ENCODE measurements around the gene ARRDC2. TPM values are rescaled to one million over a fixed set of nuclear protein-coding genes. Genes with fewer than 3 reads are reported as not detected.
"Not testable (repeated sequence)": the region's sequence is repeated elsewhere in the genome, so short reads cannot be mapped to it uniquely, and the experiment has no call there.

Gene ARRDC2
- total RNA-seq, 1 donor from 2014 or later: 13.4 TPM

DNA sequence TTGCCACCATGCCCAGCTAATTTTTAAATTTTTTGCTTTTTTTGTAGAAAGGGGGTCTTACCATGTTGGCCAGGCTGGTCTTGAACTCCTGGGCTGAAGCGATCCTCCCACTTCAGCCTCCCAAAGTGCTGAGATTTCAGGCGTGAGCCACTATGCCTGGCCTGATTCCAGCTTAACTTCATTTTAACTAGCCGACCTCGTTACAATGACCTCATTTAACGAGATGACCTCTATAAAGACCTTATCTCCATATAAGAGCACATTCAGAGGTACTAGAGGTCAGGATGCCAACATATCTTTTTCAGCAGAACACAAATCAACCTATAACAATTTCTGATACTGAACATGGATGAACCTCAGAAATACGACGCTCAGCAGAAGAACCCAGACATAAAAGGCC is 30.5 kb upstream of the ARRDC2 start:
- DNase-seq (ENCODE audit: low read depth): no peak
- no peak overlapping the region for H3K4me3 ChIP-seq (ENCODE audit: low read depth, low read length)
- TF ChIP-seq, protein P1, sequence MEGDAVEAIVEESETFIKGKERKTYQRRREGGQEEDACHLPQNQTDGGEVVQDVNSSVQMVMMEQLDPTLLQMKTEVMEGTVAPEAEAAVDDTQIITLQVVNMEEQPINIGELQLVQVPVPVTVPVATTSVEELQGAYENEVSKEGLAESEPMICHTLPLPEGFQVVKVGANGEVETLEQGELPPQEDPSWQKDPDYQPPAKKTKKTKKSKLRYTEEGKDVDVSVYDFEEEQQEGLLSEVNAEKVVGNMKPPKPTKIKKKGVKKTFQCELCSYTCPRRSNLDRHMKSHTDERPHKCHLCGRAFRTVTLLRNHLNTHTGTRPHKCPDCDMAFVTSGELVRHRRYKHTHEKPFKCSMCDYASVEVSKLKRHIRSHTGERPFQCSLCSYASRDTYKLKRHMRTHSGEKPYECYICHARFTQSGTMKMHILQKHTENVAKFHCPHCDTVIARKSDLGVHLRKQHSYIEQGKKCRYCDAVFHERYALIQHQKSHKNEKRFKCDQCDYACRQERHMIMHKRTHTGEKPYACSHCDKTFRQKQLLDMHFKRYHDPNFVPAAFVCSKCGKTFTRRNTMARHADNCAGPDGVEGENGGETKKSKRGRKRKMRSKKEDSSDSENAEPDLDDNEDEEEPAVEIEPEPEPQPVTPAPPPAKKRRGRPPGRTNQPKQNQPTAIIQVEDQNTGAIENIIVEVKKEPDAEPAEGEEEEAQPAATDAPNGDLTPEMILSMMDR (conservative IDR thresholded peaks at IDR 0.05; ENCODE audit: low read depth, low read length): no peak

DNA sequence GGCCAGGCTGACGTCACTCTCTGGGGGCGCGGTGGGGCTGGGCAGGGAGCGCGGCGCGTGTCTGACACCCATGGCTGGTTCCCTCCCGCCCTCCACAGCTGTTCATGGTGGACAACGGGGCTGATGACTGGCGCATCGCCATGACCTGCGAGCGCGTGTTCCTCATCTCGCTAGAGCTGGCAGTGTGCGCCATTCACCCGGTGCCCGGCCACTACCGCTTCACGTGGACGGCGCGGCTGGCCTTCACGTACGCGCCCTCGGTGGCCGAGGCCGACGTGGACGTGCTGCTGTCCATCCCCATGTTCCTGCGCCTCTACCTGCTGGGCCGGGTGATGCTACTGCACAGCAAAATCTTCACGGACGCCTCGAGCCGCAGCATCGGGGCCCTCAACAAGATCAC is 26.4 kb upstream of the ARRDC2 start:
- H3K4me3 ChIP-seq (ENCODE audit: low read depth, low read length): no peak overlapping the region
- TF ChIP-seq, protein P1 (conservative IDR thresholded peaks at IDR 0.05; ENCODE audit: low read depth, low read length): no peak

DNA sequence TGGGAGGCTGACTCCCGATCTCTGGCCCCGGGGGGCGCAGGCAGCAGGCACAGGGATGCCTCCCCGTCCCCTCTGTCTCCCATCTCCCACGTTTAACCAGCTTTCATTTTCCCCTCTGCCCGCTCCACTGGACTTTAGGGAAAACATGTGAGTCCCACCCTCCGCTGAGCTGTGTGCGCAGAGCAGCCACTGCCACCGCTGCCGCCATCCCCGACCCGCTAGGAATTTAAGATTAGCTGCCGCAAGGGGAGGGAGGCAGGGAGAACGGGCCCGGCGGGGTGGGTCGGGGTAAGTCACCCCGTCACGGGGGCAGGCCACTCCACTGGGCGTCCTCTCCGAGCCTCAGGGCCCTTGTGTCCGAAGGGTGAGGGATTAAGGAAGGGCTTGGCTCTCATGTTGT is 25.5 kb upstream of the ARRDC2 start:
- TF ChIP-seq, protein P1 (conservative IDR thresholded peaks at IDR 0.05; ENCODE audit: low read depth, low read length): no peak
- H3K4me3 ChIP-seq (ENCODE audit: low read depth, low read length): no peak overlapping the region

More for the DNA sequence above, 26.4 kb upstream of the ARRDC2 start:
- no peak for DNase-seq (ENCODE audit: low read depth)

DNA sequence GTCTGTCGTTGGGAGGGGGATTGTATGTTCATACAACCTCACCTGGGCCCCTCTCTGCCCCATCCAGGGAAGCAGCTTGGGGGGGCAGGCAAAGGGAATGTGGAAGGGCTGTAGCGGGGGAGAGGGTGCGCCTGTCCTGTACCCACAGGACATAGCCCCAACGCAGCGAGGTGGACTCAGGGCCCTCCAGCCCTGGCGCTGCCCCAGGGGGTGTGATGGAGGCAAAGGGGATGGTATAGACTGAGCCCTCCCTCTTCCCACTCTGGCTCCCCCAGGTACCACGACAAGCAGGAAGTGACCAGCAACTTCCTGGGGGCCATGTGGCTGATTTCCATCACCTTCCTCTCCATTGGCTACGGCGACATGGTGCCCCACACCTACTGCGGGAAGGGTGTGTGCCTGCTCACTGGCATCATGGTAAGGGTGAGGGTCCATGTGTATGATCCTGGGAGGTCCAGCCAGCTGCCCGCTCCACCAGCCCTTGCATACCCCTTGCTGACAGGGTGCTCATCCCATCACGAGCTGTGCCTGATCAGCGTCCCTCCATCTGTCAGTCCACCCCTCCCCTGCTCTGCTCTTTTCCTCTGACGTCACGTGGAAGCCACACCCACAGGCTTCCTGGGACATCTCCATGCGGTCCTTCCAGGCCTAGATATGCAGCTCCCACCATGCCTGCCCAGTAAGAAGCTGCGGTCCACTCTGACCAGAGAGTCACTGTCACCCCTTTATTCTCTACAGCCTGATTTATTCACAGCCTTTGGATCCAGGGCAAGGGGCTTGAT is 22.7 kb upstream of the ARRDC2 start:
- H3K4me3 ChIP-seq (ENCODE audit: low read depth, low read length): no peak overlapping the region
- DNase-seq (ENCODE audit: low read depth): no peak
- TF ChIP-seq, protein P1 (conservative IDR thresholded peaks at IDR 0.05; ENCODE audit: low read depth, low read length): no peak

More for the DNA sequence above, 25.5 kb upstream of the ARRDC2 start:
- no peak for DNase-seq (ENCODE audit: low read depth)

DNA sequence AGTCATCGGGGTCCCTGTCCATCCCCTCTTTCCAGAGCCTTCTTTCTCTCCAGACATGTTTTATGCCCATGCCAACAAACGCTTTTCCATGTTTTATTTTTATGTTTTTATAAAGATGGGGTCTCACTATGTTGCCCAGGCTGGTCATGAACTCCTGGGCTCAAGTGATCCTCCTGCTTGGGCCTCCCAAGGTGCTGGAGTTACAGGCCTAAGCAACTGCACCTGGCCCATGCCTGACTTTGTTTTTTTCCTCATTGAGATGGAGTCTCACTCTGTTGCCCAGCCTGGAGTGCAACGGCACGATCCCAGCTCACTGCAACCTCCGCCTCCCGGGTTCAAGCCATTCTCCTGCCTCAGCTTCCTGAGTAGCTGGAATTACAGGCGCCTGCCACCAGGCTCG is 21.4 kb upstream of the ARRDC2 start:
- DNase-seq (ENCODE audit: low read depth); H3K4me3 ChIP-seq (ENCODE audit: low read depth, low read length): not testable (repeated sequence)

DNA sequence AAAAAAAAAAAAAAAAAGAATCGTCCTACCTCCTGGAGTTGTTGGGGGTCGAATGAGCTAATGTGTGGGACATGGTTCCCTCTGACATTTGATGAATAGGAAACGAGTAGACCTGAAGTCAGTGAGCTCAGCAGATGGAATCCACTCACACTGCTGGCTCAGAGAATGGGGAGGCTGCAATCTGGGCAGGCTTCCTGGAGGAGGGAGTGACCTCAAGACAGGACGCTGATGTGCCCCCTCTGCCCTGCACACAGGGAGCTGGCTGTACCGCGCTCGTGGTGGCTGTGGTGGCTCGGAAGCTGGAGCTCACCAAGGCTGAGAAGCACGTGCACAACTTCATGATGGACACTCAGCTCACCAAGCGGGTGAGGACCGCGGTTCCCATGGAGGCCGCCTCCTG is 19.8 kb upstream of the ARRDC2 start:
- no peak overlapping the region for H3K4me3 ChIP-seq (ENCODE audit: low read depth, low read length)
- TF ChIP-seq, protein P1 (conservative IDR thresholded peaks at IDR 0.05; ENCODE audit: low read depth, low read length): no peak
- DNase-seq (ENCODE audit: low read depth): no peak

DNA sequence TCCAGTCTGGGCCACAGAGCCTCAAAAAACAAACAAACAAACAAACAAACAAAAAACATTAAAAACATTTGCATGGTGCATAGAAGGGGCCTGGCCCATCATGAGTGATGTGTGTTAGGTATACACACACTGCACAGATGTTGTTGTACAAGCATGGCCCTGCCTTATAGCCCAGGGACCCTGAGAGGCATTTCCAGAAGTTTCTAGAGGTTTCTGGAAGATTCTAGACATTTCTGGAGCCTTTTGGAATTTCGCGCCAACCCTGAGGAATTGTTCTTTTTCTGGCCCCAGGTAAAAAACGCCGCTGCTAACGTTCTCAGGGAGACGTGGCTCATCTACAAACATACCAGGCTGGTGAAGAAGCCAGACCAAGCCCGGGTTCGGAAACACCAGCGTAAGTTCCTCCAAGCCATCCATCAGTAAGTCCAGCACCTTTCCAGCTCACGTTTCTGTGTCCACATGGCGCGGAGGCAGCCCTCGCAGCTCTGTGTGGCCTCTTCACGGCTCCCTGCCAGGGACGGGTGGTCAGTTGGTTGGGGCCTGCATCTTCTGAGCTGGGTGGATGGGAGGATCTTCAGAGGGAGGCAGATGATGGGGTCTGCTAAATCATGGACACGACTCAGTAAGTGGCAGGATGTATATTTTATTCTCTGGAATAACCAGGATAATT is 18.4 kb upstream of the ARRDC2 start:
- TF ChIP-seq, protein P1 (conservative IDR thresholded peaks at IDR 0.05; ENCODE audit: low read depth, low read length): no peak
- DNase-seq (ENCODE audit: low read depth): no peak

More for the DNA sequence above, 18.4 kb upstream of the ARRDC2 start:
- no peak overlapping the region for H3K4me3 ChIP-seq (ENCODE audit: low read depth, low read length)
